Stimulated activated CD4-positive, alpha-beta T cell treated with anti-CD3 and anti-CD28 coated beads, Interleukin-4, amount 100 ng/mL, for 48 hours (primary cell): ENCODE results near the gene FCN2.

Experiments
- DNase-seq, 2 donors: peaks; one replicate each; pipeline ENCODE4 v3.0.0-alpha.2; 2020; ENCODE audit warnings: low read depth in 2 of 2

Gene FCN2

DNA sequence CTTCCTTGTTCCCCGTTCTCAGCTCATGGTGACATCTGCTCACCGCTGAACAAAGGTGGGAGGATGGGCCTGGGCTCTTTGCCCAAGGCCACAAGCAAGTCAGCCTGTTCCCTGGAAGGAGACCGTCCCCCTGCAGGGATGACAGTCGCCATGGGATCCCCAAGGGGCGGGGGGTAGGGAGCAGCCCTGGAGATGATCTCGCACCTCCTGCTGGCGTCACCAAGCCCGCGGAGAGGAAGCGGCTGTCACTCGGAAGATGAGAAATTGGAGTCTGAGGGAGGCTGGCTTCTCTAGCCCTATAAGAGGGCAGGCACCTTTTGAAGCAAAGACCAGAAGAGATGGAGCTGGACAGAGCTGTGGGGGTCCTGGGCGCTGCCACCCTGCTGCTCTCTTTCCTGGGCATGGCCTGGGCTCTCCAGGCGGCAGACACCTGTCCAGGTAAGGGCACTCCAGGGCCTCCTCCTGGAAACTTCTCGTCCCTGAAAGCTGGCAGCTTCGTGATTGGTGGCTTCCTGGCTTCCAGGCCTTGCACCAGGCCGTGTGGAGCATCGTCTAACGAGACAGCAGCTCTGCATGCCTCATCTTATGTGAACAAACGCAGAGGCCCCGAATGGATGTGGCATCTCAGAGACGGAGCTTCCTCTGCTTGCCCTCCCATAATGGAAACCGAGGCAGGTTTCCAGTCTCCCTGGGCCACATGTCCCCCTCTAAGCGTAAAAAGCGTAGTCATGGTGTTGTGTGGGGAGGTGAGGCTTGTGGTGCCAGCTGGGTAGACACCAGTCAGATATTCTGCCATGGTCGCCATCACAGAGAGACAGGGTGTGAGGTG is at the start of gene FCN2:
Gene FCN2, plus strand, starts transcription at position 327 of the 829 bp plus-strand sequence. Its CDS starts 12 bp downstream, at position 339.
- DNase-seq, result no peak

DNA sequence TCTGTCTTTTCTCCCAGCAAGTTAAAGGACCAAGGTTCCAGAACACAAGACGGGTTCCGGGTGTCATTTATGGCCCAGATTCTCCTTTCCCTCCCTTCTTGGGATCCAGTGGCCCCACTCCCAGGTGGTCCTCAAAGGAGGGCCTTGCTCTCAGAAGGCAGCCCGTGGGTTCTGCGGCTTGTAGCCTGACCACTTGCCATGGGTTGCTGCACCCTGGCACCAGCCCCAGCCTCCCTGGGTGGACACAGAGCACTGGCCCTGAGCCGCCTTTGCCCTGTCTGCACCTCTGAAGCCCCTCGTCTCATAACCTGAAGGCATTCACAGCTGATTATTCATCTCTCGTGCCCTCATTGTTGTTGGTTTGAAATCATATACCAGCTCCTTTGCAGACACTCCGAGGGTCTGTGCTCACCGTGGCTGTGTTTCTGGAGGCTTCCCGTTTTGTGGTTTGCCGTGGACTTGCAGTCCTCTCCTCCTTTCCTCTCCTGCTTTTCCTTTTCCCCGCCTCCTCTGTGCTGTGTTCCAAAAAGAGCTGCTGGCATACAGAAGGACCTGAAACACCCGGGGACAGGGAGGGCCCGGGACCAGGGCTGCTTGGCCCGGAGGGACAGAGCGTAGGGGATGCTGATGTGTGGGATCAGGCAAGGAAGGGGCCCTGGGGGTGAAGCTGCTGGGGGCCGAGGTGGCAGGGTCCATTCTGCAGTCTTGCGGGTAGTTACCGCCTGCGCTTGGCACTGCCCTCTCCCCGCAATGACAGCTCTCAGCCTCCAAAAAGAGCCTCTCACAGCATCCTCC is 49.5 kb upstream of the FCN2 start:
- no peak for DNase-seq

DNA sequence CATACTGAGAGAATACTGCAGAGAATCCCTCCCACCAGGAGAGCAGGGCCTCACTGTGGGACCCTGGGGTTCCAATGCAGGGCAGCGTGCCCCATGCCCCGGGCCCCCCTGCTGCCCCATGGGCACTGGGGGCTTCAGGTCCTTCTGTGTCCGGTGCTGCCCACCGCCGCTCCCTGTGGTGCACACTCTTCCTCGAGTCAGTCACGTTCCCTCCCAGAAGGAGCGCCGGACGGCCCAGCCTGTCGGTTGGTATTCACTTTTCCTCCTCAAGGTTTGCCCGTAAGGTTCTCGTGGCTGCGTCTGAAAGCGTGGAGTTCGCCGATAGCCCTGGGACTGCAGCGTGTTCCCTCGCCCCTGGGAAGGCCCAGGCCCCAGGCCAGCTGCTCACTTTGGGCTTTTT is 48.1 kb upstream of the FCN2 start:
- no peak for DNase-seq

- DNase-seq, result no peak
Measured at GRCh38 chr9:134833294-134833880, 47.2 kb upstream of the FCN2 start.

DNA sequence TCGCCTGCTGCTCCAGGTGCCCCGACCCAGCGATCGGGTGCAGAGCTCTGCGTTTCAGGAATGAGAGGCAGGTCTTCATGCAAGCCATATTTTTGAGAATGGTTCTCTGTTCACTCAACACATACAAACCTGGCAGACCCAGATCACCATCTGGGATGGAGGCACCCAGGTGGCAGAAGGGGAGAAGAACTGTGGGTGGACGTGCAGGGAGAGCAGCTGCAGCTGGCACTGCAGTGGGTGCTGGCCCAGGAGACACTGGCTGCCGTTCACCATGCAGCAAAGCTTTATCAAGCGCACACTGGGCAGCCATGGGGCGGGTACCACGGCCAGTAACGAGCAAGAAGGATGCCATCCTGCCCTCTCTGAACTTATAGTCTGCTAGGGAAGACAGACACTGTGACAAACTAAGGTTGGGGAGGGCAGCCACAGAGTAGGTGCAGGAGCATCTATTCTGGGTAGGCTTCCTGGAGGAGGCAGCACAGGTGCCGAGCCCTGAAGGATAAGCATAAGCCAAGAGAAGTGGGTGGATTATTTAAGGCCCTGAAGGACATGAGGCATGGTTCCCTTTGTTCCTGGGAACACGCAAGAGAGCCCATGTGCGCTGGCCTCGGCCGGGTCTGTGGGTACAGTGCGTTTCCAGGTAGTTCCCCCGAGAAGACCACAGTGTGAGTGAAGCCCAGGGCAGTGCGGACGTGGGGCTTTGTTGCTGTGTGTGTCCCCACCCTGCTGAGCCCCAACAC is 46.2 kb upstream of the FCN2 start:
- DNase-seq, result no peak

DNA sequence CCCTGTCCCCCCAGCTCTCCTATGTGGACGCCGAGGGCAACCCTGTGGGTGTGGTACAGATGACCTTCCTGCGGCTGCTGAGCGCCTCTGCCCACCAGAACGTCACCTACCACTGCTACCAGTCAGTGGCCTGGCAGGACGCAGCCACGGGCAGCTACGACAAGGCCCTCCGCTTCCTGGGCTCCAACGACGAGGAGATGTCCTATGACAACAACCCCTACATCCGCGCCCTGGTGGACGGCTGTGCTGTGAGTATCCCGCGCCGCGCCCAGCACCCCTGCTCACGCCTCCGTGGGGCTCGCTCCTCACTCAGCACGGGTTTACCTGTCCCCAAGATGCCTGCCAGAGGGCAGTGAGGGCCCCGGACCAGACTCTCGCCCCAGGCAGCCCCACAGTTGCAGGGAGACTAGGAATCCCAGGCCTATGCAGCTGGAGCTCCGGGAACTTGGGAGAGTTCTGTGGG is 45.6 kb upstream of the FCN2 start:
- DNase-seq, result no peak

- DNase-seq, result no peak
Measured at GRCh38 chr9:134835448-134835847, 45.2 kb upstream of the FCN2 start.

DNA sequence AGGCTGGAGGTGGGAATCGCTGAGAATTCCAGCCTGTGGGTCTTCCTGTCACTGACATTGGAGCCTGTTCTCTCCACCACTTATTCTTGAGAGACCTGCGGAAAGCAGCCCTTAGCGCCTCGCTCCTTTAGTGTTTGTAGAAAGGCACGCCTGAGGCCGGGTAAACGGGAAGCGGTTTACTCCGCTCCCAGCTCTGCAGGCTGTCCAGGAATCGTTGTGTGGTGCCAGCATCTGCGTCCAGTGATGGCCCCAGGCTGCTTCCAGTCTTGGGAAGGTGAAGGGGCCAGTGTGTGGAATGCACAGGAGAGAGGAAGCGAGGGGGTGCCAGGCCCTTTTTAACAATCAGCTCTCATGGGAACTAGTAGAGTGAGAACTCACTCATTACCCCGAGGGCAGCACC is 44.6 kb upstream of the FCN2 start:
- no peak for DNase-seq

DNA sequence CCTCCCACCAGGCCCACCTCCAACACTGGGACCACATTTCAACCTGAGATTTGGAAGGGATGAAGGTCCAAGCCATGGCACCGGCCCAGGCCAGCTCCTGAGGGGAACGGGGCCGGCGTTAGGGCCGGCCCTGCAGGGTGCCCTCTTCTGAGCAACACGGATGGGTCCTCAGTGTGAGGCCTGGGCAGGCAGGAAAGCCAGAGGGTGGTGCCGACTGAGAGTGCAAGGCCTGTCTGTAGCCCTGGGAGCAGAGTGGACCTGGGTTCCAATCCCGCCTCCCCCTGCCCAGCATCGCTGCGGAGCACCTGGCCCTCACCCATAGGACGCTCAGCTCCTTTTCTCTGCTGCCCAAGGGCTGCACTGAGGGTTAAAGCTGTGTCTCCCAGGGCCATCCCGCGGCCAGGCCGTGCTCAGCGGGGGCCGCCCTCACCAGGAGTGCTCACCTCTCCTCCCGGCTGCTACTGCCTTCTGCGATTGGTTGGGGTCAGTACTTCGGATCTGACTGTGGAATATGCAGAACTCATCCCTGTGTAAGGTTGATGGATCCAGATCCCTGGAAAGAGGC is 44.1 kb upstream of the FCN2 start:
- no peak for DNase-seq

- no peak for DNase-seq
Measured at GRCh38 chr9:134837529-134837928, 43.1 kb upstream of the FCN2 start.

GRCh38 chr9:134838651-134839454 is 41.8 kb upstream of the FCN2 start:
- no peak for DNase-seq

- DNase-seq, result no peak
Measured at GRCh38 chr9:134839455-134840125, 41.0 kb upstream of the FCN2 start.

DNA sequence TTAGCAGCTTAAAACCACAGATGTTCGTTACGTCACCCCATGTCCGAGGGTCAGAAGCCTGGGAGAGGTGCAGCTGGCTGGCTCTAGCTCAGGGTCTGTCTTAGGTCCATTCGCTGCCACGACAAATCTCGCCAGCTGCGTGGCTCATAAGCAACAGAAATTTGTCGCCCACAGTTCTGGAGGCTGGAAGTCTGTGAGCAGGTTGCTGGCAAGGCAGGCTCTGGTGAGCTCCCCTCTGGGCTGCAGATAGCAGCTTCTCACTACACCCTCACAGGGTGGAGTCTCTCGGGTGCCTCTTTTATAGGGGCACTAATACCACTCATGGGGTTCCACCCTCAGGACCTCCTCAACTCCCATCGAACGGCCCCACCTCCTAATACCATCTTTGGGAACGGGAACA is 40.1 kb upstream of the FCN2 start:
- no peak for DNase-seq

DNA sequence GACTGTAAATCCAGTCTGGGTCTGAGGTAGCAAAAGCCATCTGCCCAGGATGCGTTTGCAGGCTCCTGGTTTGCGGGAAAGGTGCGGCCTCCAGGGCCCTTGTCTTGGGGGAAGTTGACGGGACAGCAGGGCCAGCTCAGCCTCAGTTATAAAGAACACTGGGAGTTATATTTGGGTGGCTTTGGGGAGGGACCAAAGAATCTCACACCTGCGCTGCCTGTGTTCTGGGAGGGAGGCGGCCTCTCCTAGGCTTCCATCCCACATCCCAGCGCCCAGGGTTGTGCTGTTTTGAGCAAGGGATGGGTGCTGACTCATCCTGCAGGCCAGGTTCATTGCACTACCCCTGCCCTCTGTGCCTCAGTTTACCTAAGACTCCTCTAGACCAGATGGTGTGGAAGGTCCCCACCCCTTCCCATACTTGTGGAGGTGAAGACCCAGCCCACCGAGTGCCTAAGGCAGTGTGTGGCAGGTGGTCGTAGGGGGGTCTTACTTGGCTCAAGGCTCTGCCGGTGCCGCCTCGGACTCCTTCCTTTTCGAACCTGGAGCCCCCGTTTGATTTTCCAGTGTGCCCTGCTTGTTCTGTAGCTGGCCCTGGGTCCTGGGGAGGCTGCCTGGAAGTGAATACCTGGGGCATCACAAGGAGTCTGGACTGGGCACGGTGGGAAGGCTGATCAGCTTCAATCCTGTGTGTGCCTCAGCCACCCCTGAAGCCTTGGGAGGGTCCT is 39.3 kb upstream of the FCN2 start:
- no peak for DNase-seq

- DNase-seq, result no peak
Measured at GRCh38 chr9:134842321-134842720, 38.3 kb upstream of the FCN2 start.

- DNase-seq, result no peak
Measured at GRCh38 chr9:134843740-134844139, 36.9 kb upstream of the FCN2 start.

GRCh38 chr9:134844821-134845220 is 35.8 kb upstream of the FCN2 start:
- DNase-seq, result no peak

- no peak for DNase-seq
Measured at GRCh38 chr9:134846187-134846586, 34.4 kb upstream of the FCN2 start.

GRCh38 chr9:134846699-134847098 is 33.9 kb upstream of the FCN2 start:
- DNase-seq, result no peak
